GM19238 (cell line): ENCODE results near the gene PRKAA1.
"Not testable (repeated sequence)": the region's sequence is repeated elsewhere in the genome, so short reads cannot be mapped to it uniquely, and the experiment has no call there.

Experiments
- DNase-seq: peaks from one replicate; pipeline ENCODE4 v3.0.0; 2011; ENCODE audit warnings: low spot score; ENCODE audit not compliant: insufficient read length

The PRKAA1 gene

DNA sequence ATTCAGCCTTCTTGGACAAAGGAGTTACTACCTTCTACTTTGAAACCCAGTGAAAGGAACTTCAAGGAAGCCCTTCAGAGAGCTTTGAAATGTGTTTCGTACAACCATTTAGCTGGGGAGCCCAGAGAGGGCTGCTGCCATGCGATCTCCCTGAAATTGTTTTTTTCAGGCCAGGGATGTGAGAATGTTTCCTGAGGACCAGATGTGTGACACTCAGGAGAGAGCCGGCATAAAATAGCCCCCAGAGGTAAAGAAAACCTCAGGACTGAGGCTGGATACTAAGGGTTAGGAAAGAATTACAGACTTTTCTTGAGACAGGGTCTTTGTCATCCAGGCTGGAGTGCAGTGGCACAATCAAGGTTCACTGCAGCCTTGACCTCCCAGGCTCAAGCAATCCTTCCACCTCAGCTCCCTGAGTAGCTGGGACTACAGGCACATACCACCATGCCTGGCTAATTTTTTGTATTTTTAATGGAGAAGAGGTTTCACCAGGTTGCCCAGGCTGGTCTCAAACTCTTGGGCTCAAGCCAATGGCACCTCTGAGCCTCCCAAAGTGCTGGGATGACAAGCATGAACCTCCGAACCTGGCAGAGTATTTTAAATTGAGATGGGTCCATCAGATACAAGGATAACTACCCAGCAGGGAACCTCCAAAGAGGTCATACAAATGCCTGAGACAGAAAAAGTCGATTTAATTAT, 28.5 kb upstream of the PRKAA1 start:
- no peak for DNase-seq

DNA sequence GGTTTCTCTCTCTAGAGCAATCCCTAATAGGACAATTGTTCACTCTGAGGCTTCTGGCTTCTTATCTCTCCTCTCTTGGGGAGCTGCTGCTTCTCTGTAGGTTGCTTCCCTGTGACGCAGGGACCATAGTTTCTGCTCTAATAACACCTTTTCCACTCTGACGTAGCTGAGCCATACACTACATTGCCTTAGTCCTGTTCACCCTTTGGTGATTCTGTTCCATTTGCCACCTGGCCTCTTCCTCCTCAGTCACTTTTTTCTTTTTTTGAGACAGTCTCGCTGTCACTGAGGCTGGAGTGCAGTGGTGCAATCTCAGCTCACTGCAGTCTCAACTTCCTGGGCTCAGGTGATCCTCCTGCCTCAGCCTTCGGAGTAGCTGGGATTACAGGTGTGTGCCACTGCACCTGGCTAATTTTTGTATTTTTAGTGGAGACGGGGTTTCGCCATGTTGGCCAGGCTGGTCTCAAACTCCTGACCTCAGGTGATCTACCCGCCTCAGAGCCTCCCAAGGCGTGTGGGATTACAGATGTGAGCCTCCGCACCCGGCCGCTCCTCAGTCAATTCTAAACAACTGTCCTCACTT, 27.4 kb upstream of the PRKAA1 start:
- DNase-seq: not testable (repeated sequence)

DNA sequence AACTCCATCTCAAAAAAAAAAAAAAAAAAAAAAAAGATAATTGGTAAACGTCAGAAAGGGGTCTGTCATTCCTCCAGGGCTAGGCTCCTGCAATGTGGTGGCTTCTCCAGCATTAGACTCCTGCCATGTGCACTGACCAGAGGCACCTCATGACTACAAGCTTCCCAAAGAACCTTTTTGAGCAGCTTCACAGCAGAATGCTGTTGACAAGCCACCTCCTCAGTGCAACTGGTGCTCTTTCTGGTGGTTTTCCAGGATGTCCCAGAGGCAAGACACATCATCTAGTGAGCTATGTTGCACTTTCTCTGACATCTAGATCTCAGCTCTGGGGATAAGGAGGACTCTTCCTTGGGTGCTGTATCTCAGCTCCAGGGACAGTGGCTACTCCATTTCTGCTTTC, 25.3 kb upstream of the PRKAA1 start:
- DNase-seq: no peak

DNA sequence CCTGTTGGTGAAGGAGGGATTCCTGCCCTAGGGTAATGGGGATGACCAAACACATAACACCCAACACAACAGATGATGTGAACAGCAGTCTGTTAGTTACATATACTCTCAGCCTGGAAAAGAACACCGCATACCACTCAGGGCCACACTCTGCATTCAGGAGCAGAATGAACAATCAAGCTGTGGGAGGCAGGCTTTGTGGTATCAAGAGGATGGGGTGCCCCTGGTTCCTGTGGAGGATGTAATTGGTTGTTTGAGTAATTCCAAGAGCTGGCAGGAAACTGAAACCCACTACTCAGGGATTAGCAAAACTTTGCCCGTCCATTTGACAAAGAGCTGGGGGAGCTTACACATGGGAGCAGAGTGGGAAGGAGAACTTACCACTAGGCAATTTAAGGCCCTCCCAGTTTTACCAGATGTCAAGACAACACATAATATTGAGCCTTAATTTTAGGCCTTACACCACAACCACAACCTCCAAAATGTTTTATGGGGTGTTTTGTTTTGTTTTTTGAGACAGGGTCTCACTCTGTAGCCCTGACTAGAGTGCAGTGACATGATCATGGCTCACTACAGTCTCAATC, 15.6 kb upstream of the PRKAA1 start:
- DNase-seq: no peak

DNA sequence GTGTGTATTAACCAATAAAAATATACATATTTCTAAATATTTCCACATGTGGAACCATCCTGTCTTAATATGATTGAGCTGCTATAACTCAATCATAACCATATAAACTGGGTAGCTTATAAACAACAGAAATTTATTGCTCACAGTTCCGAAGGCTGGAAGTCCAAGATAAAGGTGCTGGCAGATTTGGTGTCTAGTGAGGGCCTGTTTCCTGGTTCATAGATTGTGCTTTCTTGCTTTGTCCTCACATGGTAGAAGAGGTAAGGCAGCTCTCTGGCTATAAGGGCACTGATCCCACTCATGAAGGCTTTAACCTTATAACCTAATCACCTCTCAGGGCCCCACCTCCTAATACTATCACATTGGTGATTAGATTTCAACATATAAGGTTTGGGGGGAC, 14.0 kb upstream of the PRKAA1 start:
- DNase-seq: no peak

DNA sequence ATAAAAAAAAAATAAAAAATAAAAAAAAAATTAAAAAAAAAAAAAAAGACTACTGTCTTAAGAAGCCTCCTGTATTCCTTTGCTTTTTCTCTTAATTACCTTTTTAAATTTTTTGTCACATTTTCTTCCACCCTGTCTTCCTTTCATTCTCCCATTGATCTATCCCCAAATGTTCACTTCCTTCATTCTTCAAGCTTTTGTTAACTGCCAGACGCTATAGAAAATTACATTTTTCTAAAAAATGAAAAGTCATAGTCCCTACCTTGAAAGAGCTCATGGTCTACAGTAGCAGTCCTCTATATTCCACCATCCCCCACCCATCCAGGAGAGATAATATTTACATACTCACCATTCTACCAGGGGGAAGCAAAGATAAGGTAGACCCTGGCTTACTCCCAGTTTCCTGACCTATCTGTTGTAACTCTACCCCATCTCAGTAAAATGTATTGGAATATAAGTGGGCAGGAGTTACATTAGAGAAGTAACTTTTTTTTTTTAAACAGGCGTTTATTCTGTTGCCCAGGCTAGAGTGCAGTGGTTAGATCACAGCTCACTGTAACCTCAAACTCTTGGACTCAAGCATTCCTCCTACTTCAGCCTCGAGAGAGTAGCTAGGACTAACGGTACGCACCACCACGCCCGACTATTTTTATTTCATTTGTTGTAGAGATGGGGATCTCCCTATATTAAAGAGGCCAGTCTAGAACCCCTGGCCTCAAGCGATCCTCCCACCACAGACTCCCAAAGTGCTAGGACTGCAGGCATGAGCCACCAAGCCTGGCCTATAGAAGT, 3.8 kb upstream of the PRKAA1 start:
- no peak for DNase-seq

DNA sequence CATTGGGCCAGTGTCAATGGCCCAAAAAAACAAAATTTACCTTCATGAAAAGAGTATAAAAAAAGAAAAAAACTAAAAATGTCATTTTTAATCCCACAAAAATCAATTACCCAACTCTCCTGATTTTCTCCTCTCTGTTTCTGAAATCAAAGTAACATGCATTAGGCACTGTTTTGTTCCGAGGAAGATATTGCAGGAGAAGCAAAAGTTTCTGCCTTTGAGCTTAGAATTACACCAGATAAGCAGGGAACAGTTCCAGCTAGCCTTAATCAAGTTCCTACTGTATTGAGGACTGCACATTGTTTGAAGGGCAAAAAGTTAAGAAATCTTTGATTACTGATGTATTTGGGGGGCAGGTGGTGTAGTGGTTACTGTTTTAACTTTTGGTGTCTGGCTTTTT, 1.1 kb upstream of the PRKAA1 start:
- no peak for DNase-seq

DNA sequence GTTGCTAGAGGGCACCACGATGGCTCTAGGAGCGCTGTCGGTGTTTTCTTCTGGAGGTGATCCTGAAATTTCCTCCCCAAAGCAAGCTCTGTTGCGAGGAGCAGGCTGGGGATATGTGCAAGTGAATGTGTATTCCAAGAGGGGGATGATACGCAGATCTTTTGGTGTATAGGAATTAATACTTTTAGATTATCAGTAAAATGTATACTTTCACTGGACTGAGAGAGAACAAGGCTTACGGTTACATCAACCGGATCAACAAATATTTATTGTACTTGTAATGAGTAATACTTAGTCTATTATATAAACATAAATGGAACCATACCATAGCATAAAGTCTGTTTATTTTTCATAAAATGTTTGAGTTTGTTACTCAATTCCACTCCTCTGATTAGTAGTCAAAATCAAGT, 632 bp upstream of the PRKAA1 start:
- no peak for DNase-seq

DNA sequence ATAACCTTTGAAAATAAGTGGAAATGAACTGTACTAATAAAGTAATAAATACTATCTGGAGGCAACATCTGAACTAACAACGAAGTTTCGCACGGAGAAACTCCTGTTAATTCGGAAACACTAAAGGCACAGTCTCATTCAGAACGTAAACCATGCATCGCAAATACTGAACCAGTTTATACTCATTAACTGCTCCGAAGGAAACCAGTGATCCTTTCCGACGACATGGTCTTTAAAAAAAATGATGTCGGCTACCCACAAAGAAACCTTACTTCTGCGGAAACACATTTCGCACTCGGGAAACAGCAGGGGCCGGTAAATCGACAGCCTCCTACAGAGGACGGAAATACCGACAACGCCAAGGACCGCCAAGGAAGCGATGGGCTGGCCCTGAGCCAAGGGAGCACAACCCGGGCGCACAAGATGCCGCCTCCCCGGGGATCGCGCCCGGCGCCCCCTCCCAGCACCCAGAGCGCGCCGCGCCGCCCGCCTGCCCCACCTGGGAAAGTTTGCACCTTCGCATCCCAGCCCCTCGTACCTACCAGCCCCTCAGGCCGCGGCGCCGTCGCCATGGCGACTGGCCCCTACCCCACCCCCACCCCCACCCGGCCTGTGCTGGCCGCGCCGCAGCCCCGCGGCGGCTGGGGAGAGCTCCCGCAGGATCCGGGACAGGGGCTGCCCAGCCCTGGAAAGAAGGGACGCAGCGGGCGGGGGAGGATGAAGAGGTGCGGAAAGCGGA, 732 bp downstream of the PRKAA1 start:
- DNase-seq: peak; percentile 32

DNA sequence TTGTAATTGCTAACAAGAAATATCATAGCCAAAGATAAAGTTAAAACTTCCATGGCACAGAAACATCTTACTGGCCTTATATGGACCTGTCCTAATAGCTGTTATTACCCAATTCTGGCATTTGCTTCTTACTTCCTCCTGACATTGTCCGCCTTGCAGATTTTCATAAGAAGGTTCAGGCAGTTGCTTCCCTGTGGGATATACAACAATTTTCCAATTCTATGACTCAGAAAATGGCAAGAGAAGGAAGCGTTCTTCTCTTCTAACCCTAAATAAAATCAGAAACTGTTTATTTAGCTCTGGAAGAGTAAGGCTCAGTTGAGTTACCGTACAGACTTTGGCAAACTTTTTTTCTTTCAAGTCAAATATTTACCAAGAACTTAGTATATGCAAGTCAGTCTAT, 1.7 kb downstream of the PRKAA1 start:
- DNase-seq: no peak

DNA sequence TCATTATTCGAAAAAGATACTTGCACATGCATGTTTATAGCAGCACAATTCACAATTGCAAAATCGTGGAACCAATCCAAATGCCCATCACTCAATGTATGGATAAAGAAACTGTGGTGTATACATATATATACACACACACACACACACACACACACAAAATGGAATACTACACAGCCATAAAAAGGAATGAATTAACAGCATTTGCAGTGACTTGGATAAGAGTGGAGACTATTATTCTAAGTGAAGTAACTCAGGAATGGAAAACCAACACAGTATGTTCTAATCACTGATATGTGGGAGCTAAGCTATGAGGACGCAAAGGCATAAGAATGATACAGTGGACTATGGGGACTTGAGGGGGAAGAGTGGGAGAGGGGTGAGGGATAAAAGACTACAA, 3.3 kb downstream of the PRKAA1 start:
- not testable (repeated sequence) for DNase-seq

DNA sequence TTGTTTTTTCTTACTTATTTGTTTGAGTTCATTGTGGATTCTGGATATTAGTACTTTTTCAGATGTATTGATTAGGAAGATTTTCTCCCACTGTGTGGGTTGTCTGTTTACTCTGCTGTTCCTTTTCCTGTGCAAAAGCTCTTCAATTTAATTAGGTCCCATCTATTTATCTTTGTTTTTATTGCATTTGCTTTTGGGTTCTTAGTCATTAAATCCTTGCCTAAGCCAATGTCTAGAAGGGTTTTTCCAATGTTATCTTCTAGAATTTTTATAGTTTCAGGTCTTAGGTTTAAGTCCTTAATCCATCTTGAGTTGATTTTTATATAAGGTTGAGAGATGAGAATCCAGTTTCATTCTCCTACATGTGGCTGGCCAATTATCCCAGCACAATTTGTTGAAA, 3.8 kb downstream of the PRKAA1 start:
- not testable (repeated sequence) for DNase-seq

DNA sequence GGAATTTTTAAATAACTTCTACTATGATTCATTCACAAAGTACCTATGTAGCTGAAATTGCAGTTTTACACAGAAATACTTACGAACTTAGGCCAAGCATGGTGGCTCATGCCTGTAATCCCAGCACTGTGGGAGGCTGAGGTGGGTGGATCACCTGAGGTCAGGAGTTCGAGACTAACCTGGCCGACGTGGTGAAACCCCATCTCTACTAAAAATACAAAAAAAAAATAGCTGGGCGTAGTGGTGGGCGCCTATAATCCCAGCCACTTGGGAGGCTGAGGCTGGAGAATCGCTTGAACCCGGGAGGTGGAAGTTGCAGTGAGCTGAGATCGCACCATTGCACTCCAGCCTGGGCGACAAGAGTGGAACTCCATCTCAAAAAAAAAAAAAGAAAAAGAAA, 5.5 kb downstream of the PRKAA1 start:
- DNase-seq: not testable (repeated sequence)

DNA sequence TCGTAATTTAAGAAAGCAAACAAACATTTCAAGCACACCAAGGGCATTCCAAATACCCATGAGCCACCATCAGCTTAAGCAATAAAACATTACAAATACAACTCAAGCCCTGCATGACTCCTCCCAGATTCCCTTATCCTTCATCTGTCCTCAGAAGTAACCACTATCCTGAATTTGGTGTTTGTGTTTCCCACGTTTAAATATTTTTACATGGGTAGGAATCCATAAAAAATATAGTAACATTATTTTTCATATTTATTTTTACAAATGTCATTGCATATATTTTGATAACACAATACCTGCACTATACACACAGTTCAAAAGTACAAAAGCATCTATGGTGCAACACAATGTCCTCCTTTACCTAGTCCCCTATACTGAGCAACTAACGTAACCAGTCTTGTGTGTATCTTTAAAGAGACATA, 6.4 kb downstream of the PRKAA1 start:
- no peak for DNase-seq

DNA sequence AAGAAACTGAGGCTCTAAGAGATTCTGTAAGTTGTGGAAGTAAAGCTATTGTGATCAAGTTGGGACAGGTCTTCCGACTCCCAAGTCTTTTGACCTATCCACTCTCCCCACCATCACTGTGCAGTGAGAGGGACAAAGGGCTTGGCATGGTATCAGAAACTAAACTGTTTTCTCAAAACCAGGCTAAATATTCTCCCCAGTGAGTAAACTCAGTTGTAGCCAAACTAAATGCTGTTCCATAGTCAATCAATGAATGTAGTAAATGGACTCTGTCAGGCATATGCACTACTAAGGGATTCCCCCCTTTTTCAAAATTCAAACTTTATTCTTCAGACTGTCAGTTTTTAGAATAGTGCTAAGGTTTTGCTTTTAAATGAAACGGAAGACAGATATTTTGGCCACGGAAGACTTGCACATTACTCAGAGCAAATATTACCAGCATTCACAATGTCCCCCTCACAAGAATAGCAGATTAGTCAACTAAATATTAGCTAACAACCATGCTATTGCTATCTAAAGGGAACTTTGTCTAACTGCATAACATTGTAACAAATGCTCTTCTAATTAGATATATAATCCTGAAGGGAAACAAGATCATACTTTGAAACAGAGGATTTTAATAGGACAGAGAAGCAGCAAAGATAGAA, 7.1 kb downstream of the PRKAA1 start:
- no peak for DNase-seq

DNA sequence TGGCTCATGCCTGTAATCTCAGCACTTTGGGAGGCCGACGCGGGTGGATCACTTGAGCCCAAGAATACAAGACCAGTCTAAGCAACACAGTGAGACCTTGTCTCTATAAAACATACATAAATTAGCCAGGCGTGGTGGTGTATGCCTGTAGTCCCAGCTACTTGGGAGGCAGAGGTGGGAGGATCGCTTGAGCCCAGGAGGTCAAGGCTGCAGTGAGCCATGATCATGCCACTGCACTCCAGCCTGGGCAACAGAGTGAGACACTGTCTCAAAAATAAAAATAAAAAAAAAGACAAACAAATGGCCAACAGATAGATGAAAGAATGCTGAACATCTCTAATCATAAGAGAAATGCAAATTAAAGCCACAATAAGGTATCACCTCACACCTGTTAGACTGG, 9.2 kb downstream of the PRKAA1 start:
- not testable (repeated sequence) for DNase-seq

DNA sequence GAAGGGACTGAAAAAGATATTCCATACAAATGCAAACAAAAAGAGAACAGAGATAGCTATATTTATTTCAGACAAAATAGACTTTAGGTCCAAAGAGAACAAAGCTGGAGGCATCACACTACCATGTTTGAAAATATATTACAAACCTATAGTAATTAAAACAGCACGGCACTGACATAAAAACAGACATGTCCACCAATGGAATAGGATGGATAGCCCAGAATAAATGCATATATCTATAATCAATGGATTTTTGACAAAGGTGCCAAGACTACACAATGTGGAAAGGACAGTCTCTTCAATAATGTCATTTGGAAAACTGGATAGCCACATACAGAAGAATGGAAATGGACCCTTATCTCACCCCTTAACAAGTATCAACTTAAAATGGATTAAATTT, 10.2 kb downstream of the PRKAA1 start:
- DNase-seq: no peak

DNA sequence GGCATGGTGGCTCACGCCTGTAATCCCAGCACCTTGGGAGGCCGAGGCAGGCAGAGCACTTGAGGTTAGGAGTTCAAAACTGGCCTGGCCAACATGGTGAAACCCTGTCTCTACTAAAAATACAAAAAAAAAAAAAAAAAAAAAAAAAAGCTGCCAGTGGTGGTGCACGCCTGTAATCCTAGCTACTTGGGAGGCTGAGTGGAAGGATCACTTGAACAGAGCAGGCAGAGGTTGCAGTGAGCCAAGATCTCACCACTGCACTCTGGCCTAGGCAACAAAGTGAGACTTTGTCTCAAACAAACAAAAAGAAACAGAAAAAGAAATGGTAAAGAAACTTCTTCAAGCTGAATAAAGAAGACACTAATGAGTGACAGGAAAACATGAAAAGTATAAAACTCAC, 11.5 kb downstream of the PRKAA1 start:
- not testable (repeated sequence) for DNase-seq

DNA sequence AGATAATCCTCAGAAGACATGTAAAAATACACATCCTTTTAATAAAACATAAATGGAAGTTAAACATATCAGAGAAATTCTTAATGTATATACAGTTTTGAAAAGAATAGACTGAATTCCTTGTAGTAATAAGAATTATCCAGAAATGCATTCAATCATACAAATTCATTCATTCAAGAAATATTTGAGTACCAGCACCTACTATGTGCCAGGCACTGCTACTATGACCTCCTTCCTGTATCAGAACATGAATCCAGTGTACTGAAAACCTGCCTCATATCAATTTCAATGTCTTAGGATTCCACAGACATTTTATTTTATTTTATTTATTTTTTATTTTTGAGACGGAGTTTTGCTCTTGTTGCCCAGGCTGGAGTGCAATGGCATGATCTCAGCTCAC, 13.3 kb downstream of the PRKAA1 start:
- DNase-seq: no peak

DNA sequence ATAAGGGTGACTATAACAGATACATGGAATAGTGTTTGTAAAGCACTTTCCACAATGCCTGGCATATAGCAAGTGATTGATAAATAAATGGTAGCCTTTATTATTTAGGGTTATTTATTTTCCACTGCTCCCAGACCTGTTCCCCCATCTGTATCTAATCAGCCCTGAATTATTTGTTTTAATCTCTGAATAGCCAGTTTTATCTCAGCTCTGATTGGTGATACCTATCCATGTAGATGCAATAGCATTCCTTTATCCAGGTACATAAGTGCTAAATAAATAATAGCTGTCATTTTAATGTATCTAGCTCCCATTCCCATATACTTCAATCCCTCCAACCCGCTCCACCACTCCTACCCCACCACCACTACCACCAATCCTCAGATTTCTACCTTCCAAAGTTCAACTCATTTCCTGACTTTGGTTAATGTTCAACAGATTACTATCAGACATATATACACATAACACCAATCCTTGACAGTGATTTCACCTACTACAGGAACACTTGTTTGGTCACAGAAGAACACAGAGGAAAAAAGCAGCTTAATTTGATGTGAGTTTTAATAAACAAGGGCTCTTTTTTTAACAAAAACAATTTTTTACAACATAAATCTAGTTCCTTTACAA, 14.0 kb downstream of the PRKAA1 start:
- no peak for DNase-seq
